HG03196 (cell line): ENCODE measurements around the gene ADCYAP1.

ENCODE experiments used
- ATAC-seq: cut with Tn5 transposase; IDR thresholded peaks from one replicate; pipeline ENCODE4 v1.9.1; 2021; ENCODE audit not compliant: unreplicated experiment

The ADCYAP1 gene

GRCh38 chr18:908758-909724 is 4.4 kb downstream of the ADCYAP1 start:
- ATAC-seq, result no peak

DNA sequence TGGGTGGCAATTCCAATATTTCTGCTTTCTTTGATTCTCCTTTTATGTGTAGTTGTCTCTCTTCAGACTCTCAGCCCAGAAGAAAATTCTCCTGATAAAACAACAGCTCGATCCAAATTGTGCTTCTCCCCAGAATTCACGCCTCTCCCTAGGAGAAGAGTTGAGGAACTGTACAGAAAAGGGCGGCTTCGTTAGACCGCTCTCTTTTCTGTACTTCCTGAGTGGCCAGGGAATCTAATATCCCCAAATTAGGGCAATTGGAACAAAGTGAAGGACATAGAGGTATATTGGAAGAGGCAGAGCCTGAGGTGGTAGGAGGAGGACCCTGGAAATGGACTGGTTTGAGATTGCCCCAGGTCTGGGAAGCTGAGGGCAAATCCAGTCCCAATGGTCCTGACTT is 5.6 kb downstream of the ADCYAP1 start:
- ATAC-seq, result no peak

DNA sequence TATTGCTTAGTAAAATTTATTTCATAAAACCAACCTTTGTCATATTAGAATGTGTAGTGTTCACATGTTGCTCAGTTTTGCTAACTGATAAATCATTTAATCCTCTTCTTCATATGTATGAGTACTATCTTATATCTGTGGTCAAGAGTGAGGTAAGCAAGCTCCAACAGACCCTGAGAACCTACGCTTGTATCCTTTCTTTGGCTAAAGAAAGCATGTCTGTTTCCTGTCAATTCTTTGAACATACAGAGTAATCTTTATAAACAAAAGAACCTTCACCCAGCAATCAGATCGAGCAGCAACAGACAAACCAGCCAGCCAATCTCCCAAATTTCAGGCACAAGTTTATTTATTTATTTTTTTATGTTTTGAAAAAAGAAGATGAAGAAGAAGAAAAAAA is 6.4 kb downstream of the ADCYAP1 start:
- no peak for ATAC-seq

DNA sequence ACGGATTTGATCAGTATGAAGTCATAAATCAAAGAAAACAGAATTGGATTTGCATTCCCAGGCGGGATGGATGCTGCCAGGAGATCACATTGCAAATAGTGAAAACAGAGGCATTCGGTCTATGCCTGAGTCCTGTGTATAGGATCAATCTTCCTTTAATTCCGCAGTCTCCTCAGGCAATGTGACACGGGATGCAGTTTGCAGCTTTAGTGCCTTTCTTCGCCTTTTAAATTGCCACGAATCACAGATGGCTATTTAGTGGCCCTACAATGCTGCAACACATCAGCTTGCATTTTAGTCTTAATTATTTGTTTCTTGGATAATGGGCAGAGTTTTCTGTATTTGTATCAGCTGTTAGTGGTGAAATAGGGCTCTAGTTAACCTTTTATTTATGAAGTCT is 6.8 kb downstream of the ADCYAP1 start:
- no peak for ATAC-seq

DNA sequence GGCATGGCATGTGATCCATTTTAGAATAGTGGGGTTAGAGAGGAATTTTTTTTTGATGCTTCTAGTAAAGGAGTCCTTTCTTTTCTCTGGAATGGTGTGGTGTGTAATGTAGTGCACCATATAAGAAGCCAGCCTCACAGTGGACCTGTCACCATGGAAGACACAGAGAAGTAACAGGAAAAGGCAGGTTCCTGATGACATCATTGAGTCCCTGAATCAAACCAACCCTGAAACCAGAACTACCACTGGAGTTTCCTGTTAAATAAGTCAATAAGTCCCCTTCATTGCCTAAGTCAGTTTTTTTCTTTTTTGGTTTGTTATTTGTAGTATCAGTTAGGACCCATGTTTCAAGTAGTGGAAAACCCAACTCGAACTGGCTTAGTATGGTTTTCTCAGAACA is 11.9 kb downstream of the ADCYAP1 start:
- no peak for ATAC-seq

DNA sequence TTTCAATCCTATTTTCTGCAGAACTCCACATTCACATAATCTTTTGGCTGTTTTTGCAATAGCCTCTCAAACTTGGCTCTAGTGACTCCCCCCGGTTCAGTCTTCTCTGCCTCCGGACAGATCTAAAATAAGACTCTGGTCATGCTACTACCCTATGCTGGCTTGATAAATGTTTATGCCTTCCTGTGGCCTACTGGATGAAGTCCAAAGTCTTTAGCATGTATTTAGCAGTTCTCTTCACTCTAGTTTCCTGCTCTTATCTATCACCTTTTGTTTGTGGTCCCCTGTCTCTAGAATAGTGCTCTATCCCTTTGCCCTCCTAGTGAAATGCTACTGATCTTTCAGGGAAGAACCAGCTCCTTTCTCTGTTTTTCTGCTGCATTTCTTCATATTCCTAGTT is 14.4 kb downstream of the ADCYAP1 start:
- no peak for ATAC-seq

GRCh38 chr18:923144-923866 is 18.6 kb downstream of the ADCYAP1 start:
- no peak for ATAC-seq

- no peak for ATAC-seq
These were observed 20.3 kb downstream of the ADCYAP1 start for GRCh38 chr18:924987-925386.

- ATAC-seq, result no peak
These were observed 22.3 kb downstream of the ADCYAP1 start for GRCh38 chr18:926946-927345.

DNA sequence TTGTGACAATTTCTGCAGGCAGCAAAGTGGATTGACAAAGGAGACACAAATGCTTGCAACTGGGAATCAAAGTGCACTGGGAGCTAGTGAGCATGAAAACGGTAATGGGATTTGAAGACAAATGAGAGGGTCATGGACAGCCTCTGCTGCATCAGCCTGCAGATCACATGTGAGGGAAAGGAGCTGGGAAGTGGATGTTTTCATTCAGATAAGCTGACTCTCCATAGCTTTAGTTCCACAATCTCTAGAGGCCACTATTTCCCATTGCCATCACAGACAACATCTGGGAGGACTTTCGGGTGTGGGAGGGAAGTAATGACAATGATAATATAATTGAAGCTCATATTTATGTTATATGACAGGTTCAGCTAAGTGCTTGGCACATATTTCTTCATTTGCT is 28.4 kb downstream of the ADCYAP1 start:
- ATAC-seq, result no peak

GRCh38 chr18:934518-935133 is 30.0 kb downstream of the ADCYAP1 start:
- ATAC-seq, result no peak

- ATAC-seq, result no peak
These were observed 32.3 kb downstream of the ADCYAP1 start for GRCh38 chr18:936941-937340.

DNA sequence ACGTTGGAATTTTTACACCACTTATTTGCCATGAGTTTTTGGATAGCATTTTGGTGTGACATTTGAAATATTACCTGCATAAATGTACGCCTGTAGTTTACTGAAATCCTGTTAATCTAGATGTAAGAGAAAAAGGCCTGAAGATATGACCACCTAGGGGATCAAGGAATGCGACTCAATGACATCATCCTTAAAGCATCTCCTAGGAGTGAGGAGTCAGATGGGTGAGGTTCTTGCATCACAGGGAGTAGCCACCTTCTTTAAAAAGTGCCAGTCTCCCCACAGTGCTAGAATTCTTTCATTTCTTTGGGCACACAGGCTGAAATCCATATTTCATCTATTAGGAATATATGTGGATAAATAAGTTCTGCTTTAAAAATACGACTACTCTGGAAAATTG is 34.5 kb downstream of the ADCYAP1 start:
- ATAC-seq, result no peak

DNA sequence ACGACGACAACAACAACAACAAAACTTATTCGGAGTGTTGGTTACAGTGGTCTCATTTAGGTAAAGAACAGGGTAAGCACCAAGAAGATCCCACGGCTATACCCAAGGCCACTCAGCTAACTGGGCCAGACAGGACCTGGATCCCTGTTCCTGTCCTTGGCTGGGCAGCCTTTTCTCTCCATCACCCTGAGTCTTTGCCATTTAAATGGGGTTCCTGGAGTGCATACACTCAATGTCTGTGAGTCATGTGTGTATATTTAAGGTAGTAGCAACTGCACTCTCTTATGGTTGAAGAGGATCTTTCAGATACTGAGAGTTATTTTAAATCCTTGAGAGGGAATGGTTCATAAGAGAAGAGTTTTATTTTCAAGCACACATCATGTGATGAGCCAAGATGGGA is 35.3 kb downstream of the ADCYAP1 start:
- no peak for ATAC-seq

GRCh38 chr18:941331-941730 is 36.7 kb downstream of the ADCYAP1 start:
- no peak for ATAC-seq

GRCh38 chr18:944440-944839 is 39.8 kb downstream of the ADCYAP1 start:
- no peak for ATAC-seq

- no peak for ATAC-seq
These were observed 45.3 kb downstream of the ADCYAP1 start for GRCh38 chr18:949724-950631.

DNA sequence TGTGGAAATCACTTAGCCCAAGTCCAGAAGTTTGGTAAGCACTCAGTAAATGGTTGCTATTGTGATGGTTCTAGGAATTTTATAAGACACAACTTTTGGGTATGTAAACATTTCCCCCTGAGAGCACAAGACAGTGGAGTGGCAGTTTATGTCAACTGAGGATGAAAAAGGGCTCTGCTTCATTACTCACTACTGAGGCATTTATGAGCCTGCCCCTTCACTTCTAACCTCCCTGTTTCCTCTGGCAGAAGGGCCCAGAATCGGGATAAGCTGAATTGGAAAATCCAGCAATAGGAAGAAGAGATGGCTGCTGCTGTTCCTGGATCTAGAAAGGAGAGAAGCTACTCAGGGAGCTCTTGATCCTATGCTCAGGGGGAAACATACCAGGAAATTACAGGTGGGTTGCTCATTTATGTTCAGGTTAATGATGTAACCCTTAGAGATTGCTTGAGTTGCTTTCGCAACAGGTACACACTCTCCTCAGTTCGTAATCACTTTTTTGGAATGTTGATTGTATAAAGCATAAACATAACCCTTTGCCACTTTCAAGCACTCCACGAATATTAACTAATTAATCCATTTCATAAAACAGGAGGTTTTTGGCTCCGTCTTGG is 46.3 kb downstream of the ADCYAP1 start:
- no peak for ATAC-seq

DNA sequence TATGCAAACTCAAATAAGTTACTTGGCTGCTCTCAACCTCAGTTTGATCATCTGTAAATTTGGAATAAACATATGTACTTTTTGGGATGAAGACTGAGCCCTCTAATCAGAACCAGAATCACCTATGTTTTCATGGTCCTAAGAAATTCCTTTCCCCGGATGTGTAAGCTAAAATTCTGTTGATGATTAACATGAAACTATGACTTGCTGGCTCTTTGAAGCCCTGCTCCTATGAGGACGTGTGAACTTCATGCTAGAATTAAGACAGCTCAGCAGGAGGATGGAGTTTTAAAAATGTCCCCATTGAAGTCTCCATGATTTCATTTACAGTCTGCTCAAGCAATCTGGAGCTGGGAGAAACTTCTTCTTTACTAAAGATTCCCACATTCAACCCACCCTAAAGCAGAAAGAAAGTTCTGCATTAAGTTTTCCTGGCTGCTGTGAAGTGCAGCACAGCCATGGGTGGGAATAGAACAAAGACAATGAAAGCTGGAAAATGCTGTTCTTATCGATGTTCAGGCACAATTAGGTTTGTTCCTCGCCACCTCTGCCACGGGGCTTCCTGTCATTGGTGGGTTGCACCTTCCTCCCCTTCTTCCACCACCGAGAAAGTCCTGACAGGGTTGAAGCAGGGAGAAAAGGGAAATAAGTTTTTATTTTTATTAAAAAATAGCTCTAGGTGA is 50.9 kb downstream of the ADCYAP1 start:
- no peak for ATAC-seq

DNA sequence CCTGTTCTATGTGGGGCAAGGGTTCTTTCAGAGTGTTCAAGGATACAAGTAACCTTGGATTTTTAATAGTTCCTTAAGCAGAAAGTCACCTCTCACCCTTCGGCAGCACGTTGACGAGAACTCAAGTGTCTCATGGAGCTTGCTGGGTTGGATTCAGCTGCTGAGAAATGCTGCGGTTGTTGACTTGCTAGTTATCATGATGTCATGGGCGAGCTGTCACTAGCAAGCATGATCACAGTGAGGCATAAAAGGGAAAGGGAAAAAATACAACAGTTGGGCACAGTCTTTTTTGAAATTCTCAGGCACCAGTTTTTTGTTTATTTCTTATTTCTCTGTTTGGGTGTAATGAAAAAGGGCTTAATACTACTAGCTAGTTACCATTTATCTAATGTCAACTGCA is 53.2 kb downstream of the ADCYAP1 start:
- no peak for ATAC-seq
